ENCODE results near the gene ARHGEF11.

Gene ARHGEF11

DNA sequence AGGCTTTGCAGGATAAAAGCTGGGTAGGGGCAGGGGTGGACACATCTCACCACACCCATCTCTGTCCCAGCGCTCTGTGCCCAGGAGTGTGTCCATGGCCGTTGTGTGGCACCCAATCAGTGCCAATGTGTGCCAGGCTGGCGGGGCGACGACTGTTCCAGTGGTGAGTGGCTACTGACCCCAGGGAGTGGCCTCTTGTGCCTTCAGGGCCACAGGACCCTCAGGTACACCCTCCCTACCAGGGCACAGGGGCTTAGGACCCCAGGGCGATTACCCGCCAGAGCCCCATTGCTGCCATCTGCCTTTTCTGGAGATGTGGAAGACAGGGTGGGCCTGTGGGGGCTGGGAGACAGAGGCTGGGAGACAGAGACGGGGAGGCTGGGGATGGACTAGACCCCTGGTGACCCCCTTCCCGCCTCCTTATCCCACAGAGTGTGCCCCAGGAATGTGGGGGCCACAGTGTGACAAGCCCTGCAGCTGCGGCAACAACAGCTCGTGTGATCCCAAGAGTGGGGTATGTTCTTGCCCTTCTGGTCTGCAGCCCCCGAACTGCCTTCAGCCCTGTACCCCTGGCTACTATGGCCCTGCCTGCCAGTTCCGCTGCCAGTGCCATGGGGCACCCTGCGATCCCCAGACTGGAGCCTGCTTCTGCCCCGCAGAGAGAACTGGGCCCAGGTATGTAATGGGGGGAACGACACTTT lies 139.2 kb downstream of the ARHGEF11 start:
- DNase-seq = no peak

GRCh38 chr1:156905651-156906050 lies 139.9 kb downstream of the ARHGEF11 start:
- DNase-seq = no peak

DNA sequence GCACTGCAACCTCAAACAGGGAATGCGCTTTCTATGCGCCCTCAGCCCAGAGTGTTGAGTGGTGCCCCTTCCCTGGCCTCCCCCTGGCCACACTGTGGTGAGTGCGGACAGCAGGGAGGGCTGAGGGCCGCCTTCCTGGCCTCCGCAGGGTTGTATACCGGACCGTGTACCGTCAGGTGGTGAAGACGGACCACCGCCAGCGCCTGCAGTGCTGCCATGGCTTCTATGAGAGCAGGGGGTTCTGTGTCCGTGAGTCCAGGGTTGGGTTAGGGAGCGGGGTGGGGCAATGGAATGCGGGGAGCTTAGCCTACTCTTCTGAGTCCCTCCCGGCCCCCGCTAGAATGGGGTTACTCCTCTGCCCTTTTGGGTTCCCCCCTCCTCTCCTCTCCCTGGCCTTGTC lies 140.4 kb downstream of the ARHGEF11 start:
- no peak for DNase-seq

GRCh38 chr1:156904187-156904959 lies 141.2 kb downstream of the ARHGEF11 start:
- DNase-seq = no peak

GRCh38 chr1:156903328-156904091 lies 142.0 kb downstream of the ARHGEF11 start:
- no peak for DNase-seq

DNA sequence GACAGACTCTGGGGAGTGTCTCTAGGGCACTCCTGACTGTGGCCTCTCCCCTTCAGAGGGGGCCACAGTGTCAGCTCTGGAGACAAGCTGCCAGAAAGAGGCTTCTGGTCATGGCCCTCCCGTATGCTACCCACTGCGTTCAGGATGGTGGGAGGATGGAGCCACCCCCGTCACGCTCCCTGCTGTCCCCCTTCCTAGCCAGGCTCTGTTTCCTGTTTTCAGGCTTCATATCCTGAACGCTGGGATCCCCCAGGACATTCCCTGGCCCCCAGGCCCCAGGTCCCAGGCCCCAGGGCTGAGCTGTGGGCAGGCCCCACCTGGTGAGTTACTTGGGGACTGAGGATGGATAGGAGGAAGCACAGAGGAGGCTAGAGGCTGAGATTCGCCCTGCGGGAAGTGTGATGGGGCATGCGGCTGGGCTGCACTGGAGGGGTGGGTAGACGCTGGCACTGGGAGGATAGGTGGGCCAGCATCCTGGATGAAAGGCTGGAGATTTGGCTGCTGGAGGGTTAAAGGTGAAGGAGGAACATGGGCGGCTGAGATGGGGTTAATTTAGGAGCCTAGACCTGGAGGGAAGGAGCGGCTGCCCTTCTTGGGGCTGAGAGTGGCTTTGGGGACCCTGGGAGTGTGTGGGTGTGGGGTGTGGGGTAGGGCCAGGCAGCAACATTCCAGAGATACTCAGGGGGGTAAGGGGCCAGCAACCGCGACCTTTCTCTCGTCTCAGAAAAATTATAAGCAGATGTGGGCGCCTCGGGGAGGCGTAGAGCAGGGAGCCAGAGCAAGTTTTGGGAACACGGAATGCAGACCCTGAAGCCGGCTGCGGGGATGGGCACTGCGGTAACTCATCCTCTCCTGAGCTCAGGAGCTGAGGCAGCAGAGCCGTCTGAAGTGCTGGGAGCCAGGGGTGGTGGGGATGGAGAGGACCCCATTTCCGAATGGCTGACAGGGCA lies 143.3 kb downstream of the ARHGEF11 start:
- DNase-seq = no peak

- no peak for DNase-seq
These were observed 144.0 kb downstream of the ARHGEF11 start for GRCh38 chr1:156901590-156901900.

GRCh38 chr1:156900896-156901589 lies 144.5 kb downstream of the ARHGEF11 start:
- DNase-seq = no peak

DNA sequence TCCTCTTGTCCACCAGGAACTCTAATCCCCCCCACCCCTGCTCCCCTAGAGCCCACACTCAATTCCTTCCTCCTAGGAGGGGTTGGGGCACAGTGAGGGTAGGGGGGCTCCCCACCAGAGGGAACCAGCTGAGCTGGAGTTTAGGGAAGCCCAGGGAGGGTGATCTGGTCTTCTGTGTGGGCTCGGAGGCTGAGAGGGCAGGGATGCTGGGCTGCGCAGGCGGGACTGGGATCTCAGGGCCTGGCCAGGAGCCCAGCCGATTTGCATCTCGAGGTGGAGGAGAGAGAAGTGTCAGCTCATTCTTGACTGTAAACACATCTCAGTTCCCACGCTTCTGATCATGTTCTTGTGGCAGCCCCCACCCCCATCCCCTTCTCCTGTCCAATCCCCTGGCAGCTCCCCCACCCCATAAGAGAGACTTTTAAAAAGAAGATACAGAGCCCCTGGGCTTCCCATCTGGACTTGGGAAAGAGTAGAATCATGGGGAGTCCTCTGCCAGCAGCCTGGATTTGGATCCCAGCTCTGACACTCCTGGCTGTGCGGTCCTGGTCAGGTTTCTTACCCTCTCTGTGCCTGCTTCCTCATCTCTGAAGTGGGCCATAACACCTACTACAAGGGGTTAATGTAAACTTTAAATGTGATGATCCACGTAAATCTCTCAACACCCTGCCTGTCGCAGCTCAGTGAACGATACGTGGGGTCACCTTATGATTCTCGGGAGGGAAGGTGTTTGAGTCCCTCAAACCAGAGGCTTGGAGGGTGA lies 145.4 kb downstream of the ARHGEF11 start:
- DNase-seq = no peak

- no peak for DNase-seq
These were observed 146.4 kb downstream of the ARHGEF11 start for GRCh38 chr1:156898971-156899664.

DNA sequence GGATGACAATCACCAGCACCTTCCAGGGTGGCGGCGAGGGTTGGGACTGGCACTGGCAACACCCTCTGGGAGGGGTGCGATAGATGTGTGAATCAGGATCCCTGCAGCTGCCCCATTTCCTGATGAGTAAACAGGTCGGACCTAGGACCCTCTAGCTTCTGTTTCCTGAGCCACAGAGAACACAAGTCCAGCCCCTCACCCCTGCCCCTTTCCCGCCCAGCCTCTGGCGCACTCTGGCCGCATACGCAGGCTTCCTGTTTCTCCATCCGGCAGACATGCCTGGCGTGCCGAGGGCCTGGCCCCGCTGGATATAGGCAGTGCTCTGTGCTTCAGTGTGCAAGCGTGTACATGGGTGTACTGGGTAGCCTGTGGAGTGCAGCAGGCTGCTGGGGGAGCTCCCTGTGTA lies 147.4 kb downstream of the ARHGEF11 start:
- DNase-seq = peak; percentile 87

DNA sequence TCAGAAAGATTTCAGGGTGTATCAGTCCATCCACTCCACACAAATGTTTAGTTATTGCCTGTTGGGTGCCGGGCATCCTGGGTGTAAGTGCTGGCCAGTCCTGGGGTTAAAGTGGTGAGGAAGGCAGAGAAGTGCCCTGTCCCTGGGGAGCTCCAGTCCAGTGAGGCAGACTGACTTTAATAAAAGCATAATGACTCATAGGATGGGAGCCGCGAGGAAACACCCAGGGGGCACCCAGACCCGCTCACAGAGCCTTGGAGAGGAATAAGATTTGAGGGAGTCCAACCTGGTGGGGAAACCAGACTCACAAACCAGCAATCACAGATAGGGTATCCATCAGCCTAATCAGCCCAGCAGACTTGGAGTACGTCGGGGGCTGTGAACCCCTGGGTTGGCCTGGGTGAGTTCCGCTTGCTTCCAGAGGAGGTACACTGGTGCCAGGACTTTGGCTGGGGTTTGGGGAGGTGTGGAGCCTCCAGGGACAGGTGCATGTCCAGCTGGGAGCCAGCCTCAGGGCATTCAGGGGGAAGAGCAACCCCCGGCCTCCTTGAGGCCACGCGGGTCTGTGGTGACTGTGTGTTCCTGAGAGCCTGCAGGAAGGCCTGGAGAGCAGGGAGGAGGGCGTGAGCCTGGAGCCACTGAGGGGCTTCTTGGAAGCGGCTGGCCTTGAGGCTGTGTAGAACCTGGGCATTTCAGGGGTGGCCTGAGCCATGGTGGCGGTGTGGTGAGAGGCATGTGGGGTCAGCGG lies 148.3 kb downstream of the ARHGEF11 start:
- DNase-seq = peak; percentile 79

- peak; percentile 98 for DNase-seq
These were observed 149.0 kb downstream of the ARHGEF11 start for GRCh38 chr1:156896490-156897033.

DNA sequence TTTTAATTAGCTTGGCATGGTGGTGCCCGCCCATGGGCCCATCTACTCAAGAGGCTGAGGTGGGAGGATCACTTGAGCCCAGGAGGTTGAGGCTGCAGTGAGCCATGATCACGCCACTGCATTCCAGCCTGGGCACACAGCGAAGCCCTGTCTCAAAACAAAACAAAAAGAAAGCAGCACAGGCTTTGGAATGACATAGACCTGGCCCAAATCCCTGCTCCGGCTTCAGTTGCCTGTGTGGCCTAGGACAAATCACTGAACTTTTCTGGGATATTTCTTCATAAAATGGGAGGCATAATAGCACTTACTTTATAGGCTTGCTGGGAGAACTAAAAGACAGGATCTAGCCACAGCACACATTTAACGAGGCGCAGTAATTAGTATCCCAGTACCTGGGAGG lies 149.6 kb downstream of the ARHGEF11 start:
- DNase-seq = no peak

GRCh38 chr1:156895455-156895812 lies 150.1 kb downstream of the ARHGEF11 start:
- peak; percentile 89 for DNase-seq

- no peak for DNase-seq
These were observed 150.7 kb downstream of the ARHGEF11 start for GRCh38 chr1:156894711-156895454.

DNA sequence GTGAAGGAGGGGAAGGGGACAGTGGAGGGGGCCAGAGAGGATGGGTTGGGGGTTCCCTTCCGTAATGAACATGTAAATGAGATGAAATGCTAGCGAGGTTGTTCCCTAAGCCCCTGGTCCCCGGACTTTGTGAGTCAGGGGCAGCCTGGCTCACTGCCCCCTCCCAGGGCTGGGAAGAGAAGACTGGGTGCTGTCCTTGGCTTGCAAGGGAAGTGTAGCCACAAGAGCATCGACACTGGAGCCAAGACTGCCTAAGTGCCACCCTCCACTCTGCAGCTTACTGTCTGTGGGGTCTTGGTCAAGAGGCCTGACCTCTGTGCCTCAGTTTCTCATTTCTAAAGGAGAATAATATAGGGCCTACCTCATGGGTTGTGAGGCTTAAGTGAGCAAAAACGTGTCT lies 151.5 kb downstream of the ARHGEF11 start:
- no peak for DNase-seq

DNA sequence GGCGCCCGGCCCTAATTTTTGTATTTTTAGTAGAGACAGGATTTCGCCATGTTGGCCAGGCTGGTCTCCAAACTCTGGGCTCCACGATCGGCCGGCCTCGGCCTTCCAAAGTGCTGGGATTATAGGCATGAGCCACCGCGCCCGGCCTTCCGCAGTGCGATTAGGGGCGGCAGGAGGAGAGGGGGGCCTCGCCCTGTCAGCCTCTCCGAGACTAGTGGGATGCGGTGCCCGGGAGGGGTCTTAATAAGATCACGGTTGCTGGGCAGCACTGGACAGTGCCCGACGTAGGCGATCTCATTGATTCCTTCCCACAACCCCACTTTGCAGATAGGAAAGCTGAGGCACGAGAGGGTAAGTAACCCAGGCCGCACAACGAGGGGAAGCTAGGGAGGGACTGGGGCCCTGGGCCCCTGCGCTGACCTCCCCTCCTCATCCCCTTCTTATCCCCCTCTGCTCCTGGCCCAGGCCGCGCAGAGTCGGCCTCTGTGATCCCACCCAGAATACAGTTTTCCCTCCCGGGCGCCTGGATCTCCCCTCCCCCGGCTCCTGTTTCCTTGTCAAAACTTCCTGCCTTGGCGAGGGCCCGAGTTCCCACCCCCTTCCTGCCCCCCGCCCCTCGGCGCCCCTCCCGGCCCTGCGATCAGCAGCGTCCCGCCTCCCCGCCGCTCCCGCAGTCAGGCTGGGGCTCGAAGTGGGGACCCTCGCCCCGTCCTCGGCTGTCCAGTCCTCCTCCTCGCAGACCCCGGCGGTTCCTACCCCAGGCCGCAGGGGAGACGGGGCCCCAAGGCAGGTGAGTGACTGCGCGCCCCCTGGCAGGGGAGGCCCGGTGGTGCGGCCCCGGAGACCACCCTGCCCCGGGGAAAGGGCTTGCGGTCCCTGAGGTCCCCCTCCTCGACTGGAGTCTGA lies 152.2 kb downstream of the ARHGEF11 start, which contains the start of gene PEAR1:
TSS of gene PEAR1 (plus strand) at position 671 of the 906 bp plus-strand sequence. CDS start 10,209 bp downstream, outside the sequence.
- peak; percentile 83 for DNase-seq
